WERI-Rb-1 (cell line): ENCODE results near the gene AARS2.

Source experiments
- DNase-seq: peaks from one replicate; pipeline ENCODE4 v3.0.0-alpha.2; 2020
- H3K27ac ChIP-seq: fragments of 250-450 bp; sonication (Bioruptor Pico); 2 replicates; pipeline ENCODE4 v1.5.1; 2020; ENCODE audit warnings: mild to moderate bottlenecking, moderate library complexity
- H3K27me3 ChIP-seq: fragments of 250-450 bp; sonication (Bioruptor Pico); 2 replicates; pipeline ENCODE4 v1.5.1; 2021; ENCODE audit warnings: mild to moderate bottlenecking, low read depth, moderate library complexity; ENCODE audit not compliant: insufficient read depth, severe bottlenecking
- H3K36me3 ChIP-seq: fragments of 250-450 bp; sonication (Bioruptor Pico); 2 replicates; pipeline ENCODE4 v1.5.1; 2020; ENCODE audit warnings: mild to moderate bottlenecking, moderate library complexity
- H3K4me3 ChIP-seq: 2 replicates; pipeline ENCODE4 v1.5.1; 2011; ENCODE audit warnings: low read depth, mild to moderate bottlenecking, control low read depth, low read length
- H3K9me3 ChIP-seq: fragments of 250-450 bp; sonication (Bioruptor Pico); 2 replicates; pipeline ENCODE4 v1.5.1; 2021; ENCODE audit warnings: mild to moderate bottlenecking, moderate library complexity; ENCODE audit not compliant: severe bottlenecking
- TF ChIP-seq, protein P1 (sequence below): IDR thresholded peaks from 2 replicates; pipeline ENCODE4 v1.5.1; 2011; ENCODE audit warnings: low read depth, mild to moderate bottlenecking, control low read depth, inconsistent platforms, low read length

The AARS2 gene

DNA sequence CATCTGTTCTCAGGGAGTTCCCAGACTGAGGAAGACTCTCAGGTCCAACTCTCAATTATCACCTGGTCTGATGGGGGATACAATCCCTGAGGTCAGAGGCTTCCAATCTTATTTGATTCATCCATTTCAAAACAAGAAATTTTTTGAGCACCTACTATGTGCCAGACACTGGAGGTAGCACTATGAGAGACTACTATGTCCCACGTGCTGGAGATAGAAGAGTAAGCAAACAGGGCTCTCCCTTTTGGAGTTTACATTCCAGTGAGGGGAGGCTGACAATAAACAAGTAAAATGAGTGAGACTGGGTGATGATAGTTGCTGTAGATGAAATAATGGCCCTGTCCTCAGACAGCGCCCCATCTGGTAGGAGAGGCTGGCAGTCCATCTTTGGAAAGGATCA lies 26.4 kb downstream of the AARS2 start:
- Histone ChIP-seq H3K9me3 (no peaks in the 10 kb centered on the region), H3K4me3 (no peak overlapping the region), H3K36me3 (no peaks in the 10 kb centered on the region), H3K27me3 (no peaks in the 10 kb centered on the region), H3K27ac (no peak overlapping the region)
- no peak for DNase-seq
- TF ChIP-seq, protein P1, sequence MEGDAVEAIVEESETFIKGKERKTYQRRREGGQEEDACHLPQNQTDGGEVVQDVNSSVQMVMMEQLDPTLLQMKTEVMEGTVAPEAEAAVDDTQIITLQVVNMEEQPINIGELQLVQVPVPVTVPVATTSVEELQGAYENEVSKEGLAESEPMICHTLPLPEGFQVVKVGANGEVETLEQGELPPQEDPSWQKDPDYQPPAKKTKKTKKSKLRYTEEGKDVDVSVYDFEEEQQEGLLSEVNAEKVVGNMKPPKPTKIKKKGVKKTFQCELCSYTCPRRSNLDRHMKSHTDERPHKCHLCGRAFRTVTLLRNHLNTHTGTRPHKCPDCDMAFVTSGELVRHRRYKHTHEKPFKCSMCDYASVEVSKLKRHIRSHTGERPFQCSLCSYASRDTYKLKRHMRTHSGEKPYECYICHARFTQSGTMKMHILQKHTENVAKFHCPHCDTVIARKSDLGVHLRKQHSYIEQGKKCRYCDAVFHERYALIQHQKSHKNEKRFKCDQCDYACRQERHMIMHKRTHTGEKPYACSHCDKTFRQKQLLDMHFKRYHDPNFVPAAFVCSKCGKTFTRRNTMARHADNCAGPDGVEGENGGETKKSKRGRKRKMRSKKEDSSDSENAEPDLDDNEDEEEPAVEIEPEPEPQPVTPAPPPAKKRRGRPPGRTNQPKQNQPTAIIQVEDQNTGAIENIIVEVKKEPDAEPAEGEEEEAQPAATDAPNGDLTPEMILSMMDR, result no peak

DNA sequence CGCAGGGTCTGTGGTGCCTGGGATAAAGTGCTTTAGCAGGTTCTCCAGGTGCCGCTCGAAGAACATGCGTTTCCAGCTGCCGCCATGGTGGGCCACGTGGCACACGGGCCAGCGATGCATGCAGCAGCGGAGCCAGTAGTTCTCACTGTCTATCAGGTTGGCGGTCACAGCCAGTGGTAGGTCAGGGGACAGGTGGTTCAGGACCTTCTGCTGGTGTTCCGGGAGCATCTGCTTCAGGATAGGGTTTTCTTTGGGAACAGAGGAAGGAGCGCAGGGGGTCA lies 26.9 kb downstream of the AARS2 start:
- no peaks in the 10 kb centered on the region for H3K36me3 ChIP-seq
- H3K9me3 ChIP-seq, result no peaks in the 10 kb centered on the region
- TF ChIP-seq, protein P1, result no peak
- no peak overlapping the region for H3K27ac ChIP-seq
- H3K4me3 ChIP-seq, result no peak overlapping the region
- H3K27me3 ChIP-seq, result no peaks in the 10 kb centered on the region
- no peak for DNase-seq

DNA sequence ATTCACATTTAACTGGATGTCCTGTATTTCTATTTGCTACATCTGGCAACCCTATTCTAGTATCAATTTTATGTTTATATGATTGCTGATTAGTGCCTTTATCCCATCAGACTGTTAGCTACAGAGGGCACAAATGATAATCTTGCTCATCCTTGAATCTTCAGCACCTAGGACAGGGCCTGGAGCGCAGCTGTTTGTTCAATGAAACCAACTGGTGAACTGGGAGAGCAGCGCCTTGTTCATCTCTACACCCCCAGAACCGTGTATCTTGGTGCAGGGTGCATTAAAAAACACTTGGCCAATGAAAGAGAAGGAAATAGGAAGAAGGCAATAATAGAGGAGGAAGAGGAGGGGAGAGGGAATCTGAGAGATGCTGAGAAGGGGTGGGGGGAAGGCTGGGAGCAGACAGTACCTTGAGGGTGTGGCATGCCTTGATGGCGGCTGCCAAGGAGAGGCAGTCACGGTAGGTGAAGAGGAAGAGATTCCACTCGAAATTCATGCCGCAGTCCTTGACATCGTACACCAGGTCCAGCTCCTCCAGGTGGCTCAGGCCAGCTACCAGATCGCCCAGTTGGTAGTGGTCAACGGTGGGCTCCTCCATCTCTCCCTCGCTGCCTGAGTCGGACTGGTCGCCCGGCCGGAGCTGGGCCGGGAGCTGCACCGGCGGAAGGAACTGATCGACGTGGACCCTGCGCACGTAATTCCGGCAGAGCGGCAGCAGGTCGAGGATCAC lies 27.4 kb downstream of the AARS2 start:
- H3K27me3 ChIP-seq, result no peaks in the 10 kb centered on the region
- no peak for DNase-seq
- TF ChIP-seq, protein P1, result no peak
- no peak overlapping the region for H3K27ac ChIP-seq
- no peak overlapping the region for H3K4me3 ChIP-seq
- H3K9me3 ChIP-seq, result no peaks in the 10 kb centered on the region
- H3K36me3 ChIP-seq, result no peaks in the 10 kb centered on the region

DNA sequence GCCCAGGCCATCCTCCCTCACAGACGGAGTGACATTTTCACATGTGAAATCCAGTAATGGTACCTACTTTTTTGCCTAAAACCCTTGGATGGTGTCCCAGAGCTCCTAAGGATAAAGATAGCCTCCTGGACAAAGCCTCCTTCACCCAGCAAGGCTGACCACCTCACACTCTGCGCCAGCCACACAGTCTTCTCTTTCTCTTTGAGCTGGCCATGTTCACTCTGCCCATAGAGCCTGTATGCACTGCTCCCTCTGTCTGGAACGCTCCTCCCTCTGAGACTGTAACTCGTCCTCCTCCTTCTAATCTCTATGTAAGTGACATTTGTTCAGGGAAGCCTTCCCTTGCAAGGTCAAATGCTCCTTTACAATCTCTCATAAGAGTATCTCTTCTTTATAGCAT lies 28.3 kb downstream of the AARS2 start:
- no peak overlapping the region for H3K27ac ChIP-seq
- no peaks in the 10 kb centered on the region for H3K9me3 ChIP-seq
- H3K4me3 ChIP-seq, result no peak overlapping the region
- TF ChIP-seq, protein P1, result no peak
- no peak for DNase-seq
- no peaks in the 10 kb centered on the region for H3K36me3 ChIP-seq
- H3K27me3 ChIP-seq, result no peaks in the 10 kb centered on the region

DNA sequence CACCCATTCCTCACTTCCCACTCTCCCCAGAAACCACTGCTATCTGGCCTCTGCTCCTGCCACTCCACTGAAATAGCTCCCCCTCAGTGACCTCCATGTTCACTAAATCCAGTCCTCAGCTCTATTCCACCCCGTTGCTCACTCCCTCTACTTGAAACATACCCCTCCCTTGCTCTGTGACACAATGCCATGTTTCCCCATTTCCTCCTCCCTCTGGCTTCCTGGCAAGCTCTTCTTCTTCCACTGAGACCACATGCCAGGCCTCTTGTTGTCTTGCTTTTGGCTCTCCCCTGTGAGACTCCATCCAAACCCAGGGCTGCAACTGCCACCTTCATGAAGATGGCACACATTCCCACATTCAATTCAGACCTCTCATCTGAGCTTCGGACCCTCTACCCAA lies 29.0 kb downstream of the AARS2 start:
- TF ChIP-seq, protein P1, result no peak
- H3K36me3 ChIP-seq, result no peaks in the 10 kb centered on the region
- H3K4me3 ChIP-seq, result no peak overlapping the region
- no peaks in the 10 kb centered on the region for H3K27me3 ChIP-seq
- no peaks in the 10 kb centered on the region for H3K9me3 ChIP-seq
- H3K27ac ChIP-seq, result no peak overlapping the region
- DNase-seq, result no peak
